Nephron progenitor cell (in vitro differentiated cells): ENCODE data around the gene BAG3.

ENCODE experiments used
- DNase-seq: peaks from one replicate; pipeline ENCODE4 v3.0.0; 2021
- H3K27ac Mint-ChIP-seq: 2 replicates; pipeline ENCODE4 v1.8.0; 2021; ENCODE audit warnings: mild to moderate bottlenecking, moderate library complexity, mixed read lengths
- H3K27me3 Mint-ChIP-seq: 2 replicates; pipeline ENCODE4 v1.8.0; 2021; ENCODE audit warnings: mild to moderate bottlenecking, low read depth, mixed read lengths; ENCODE audit not compliant: poor library complexity
- H3K36me3 Mint-ChIP-seq: 2 replicates; pipeline ENCODE4 v1.8.0; 2021; ENCODE audit warnings: low read depth, mixed read lengths
- H3K4me1 Mint-ChIP-seq: 2 replicates; pipeline ENCODE4 v1.8.0; 2021; ENCODE audit warnings: mixed read lengths
- H3K4me3 Mint-ChIP-seq: 2 replicates; pipeline ENCODE4 v1.8.0; 2021; ENCODE audit warnings: mild to moderate bottlenecking, moderate library complexity, mixed read lengths
- H3K9me3 Mint-ChIP-seq: 2 replicates; pipeline ENCODE4 v1.8.0; 2021; ENCODE audit warnings: mild to moderate bottlenecking, moderate library complexity, mixed read lengths
- CTCF ChIP-seq: fragments of 200-600 bp; sonication (generic); IDR thresholded peaks from 2 replicates; pipeline ENCODE4 v1.5.0; 2021; ENCODE audit warnings: antibody characterized with exemption

Gene BAG3

GRCh38 chr10:119687192-119688032 lies 36.2 kb downstream of the BAG3 start:
- H3K27ac Mint-ChIP-seq: peak overlapping the region; percentile 65
- peaks cover 2% of the 10 kb centered on the region for H3K27me3 Mint-ChIP-seq
- H3K9me3 Mint-ChIP-seq: no peaks in the 10 kb centered on the region
- DNase-seq: peak; percentile 10
- TF ChIP-seq CTCF: no peak
- peaks cover 47% of the 10 kb centered on the region for H3K4me1 Mint-ChIP-seq
- H3K4me3 Mint-ChIP-seq: peak overlapping the region; percentile 76
- H3K36me3 Mint-ChIP-seq: no peaks in the 10 kb centered on the region

- H3K27me3 Mint-ChIP-seq: peaks cover 6% of the 10 kb centered on the region
- H3K4me1 Mint-ChIP-seq: peaks cover 53% of the 10 kb centered on the region
- no peaks in the 10 kb centered on the region for H3K36me3 Mint-ChIP-seq
- no peak for DNase-seq
- peak overlapping the region; percentile 83 for H3K27ac Mint-ChIP-seq
- H3K4me3 Mint-ChIP-seq: no peak overlapping the region
- TF ChIP-seq CTCF: no peak
- no peaks in the 10 kb centered on the region for H3K9me3 Mint-ChIP-seq
Observed at GRCh38 chr10:119688033-119688508, 36.9 kb downstream of the BAG3 start.

GRCh38 chr10:119689016-119689580 lies 37.9 kb downstream of the BAG3 start:
- Mint-ChIP-seq H3K4me1 (peaks cover 64% of the 10 kb centered on the region), H3K27ac (no peak overlapping the region), H3K36me3 (no peaks in the 10 kb centered on the region), H3K27me3 (peaks cover 7% of the 10 kb centered on the region), H3K9me3 (no peaks in the 10 kb centered on the region), H3K4me3 (no peak overlapping the region)
- no peak for TF ChIP-seq CTCF
- DNase-seq: no peak

GRCh38 chr10:119691726-119692125 lies 40.5 kb downstream of the BAG3 start:
- no peak for DNase-seq
- TF ChIP-seq CTCF: no peak
- Mint-ChIP-seq H3K36me3 (no peaks in the 10 kb centered on the region), H3K27ac (no peak overlapping the region), H3K9me3 (peaks cover 16% of the 10 kb centered on the region), H3K4me1 (peaks cover 64% of the 10 kb centered on the region), H3K27me3 (peaks cover 5% of the 10 kb centered on the region), H3K4me3 (no peak overlapping the region)

- Mint-ChIP-seq H3K27me3 (peaks cover 9% of the 10 kb centered on the region), H3K27ac (peak overlapping the region; percentile 90), H3K4me3 (peak overlapping the region; percentile 7), H3K4me1 (peaks cover 47% of the 10 kb centered on the region), H3K36me3 (no peaks in the 10 kb centered on the region), H3K9me3 (peaks cover 22% of the 10 kb centered on the region)
- TF ChIP-seq CTCF: no peak
- DNase-seq: peak; percentile 31
Observed at GRCh38 chr10:119693262-119693957, 42.2 kb downstream of the BAG3 start.
